Endothelial cell of umbilical vein (primary cell): ENCODE results near the gene GOLGA6L6. TPM values are rescaled to one million over a fixed set of nuclear protein-coding genes. Genes with fewer than 3 reads are reported as not detected.
"Not testable (repeated sequence)": the region's sequence is repeated elsewhere in the genome, so short reads cannot be mapped to it uniquely, and the experiment has no call there.

Experiments
- BruUV-seq: library from RNA; stranded (reverse); fragments of 400-500 nt; replicated peaks from 2 replicates; lab custom pipeline; 2021; lab: Mats Ljungman, UMichigan
- CTCF ChIA-PET: fragments of 300-600, 350-600 bp; sonication (Branson Sonifier 250); formaldehyde crosslinking; loops from one replicate; lab custom pipeline; 2021; ENCODE audit warnings: antibody characterized with exemption, inconsistent platforms; lab: Charles Lee
- POLR2A ChIA-PET: fragments of 300-600, 350-600 bp; sonication (Branson Sonifier 250); formaldehyde crosslinking; loops from one replicate; lab custom pipeline; 2021; ENCODE audit warnings: antibody characterized with exemption, inconsistent platforms; lab: Charles Lee
- DNase-seq: peaks from one replicate; pipeline ENCODE4 v3.0.0-alpha.2; 2011; ENCODE audit warnings: low read depth, low spot score
- FAIRE-seq: peaks from 2 replicates; lab custom pipeline; 2011; peaks lifted over from hg19 to GRCh38; lab: Jason Lieb, UNC
- H2AFZ ChIP-seq: 2 replicates; pipeline ENCODE4 v1.6.0; 2012; ENCODE audit warnings: low read depth, low read length, control low read depth, inconsistent platforms
- H3K27ac ChIP-seq: 2 replicates; pipeline ENCODE4 v1.5.1; 2011; ENCODE audit warnings: low read depth, mild to moderate bottlenecking, control low read depth, low read length, moderate library complexity; ENCODE audit not compliant: insufficient read depth
- H3K27me3 ChIP-seq, 2 experiments: 2 replicates each; pipeline versions ENCODE4 v1.6.0 to v1.6.1; 2011; ENCODE audit warnings: low read length in 2 of 2, mixed read lengths in 1 of 2; ENCODE audit not compliant: control insufficient read depth in 2 of 2, insufficient read depth in 2 of 2
- H3K36me3 ChIP-seq, 2 experiments: 2 replicates in 1 of 2; 3 replicates in 1 of 2; pipeline ENCODE4 v1.5.1; 2011; ENCODE audit warnings: low read length in 2 of 2, mild to moderate bottlenecking in 1 of 2, moderate library complexity in 1 of 2; ENCODE audit not compliant: control insufficient read depth in 2 of 2, insufficient read depth in 2 of 2; ENCODE audit errors: extremely low read depth in 1 of 2
- H3K4me1 ChIP-seq: 3 replicates; pipeline ENCODE4 v1.5.1; 2011; ENCODE audit warnings: mild to moderate bottlenecking, low read length; ENCODE audit not compliant: control insufficient read depth, insufficient read depth; ENCODE audit errors: extremely low read depth
- H3K4me2 ChIP-seq: 2 replicates; pipeline ENCODE4 v1.6.1; 2011; ENCODE audit warnings: low read length, control low read depth, mixed read lengths; ENCODE audit not compliant: insufficient read depth
- H3K4me3 ChIP-seq, 3 experiments: fragments of 200-600 bp in 1 of 3; sonication (generic), shearing (Covaris generic) in 1 of 3; replicated peaks in 1 of 3; 2 replicates each; pipeline ENCODE4 v1.5.1; 2011 to 2016; ENCODE audit warnings: control low read depth in 3 of 3, low read length in 3 of 3, mild to moderate bottlenecking in 2 of 3, inconsistent platforms in 1 of 3, low read depth in 1 of 3, moderate library complexity in 1 of 3; ENCODE audit not compliant: insufficient read depth in 1 of 3
- H3K79me2 ChIP-seq: 2 replicates; pipeline ENCODE4 v1.6.0; 2012; ENCODE audit warnings: low read length, inconsistent platforms; ENCODE audit not compliant: control insufficient read depth, insufficient read depth
- H3K9ac ChIP-seq: replicated peaks from 2 replicates; pipeline ENCODE3; 2011; ENCODE audit warnings: low read length, control low read depth; ENCODE audit not compliant: insufficient read depth; ENCODE audit errors: extremely low read depth
- H3K9me1 ChIP-seq: replicated peaks from 3 replicates; pipeline ENCODE4 v1.6.0; 2011; ENCODE audit warnings: mild to moderate bottlenecking, low read length; ENCODE audit not compliant: control insufficient read depth, insufficient read depth; ENCODE audit errors: extremely low read depth
- H3K9me3 ChIP-seq: replicated peaks from 2 replicates; pipeline ENCODE4 v1.5.1; 2012; ENCODE audit warnings: low read length, inconsistent platforms; ENCODE audit not compliant: control insufficient read depth, insufficient read depth
- H4K20me1 ChIP-seq: replicated peaks from 2 replicates; pipeline ENCODE3; 2011; ENCODE audit warnings: mild to moderate bottlenecking, low read length; ENCODE audit not compliant: control insufficient read depth, insufficient read depth; ENCODE audit errors: extremely low read depth
- dilution Hi-C: fragments of 300-500 bp; cut with MboI; formaldehyde crosslinking; loops from one replicate; pipeline ENCODE4 v1.15.0; 2019; ENCODE audit warnings: low sequenced_read_pairs; ENCODE audit not compliant: extremely low pct_ligation_motif_present
- intact Hi-C: fragments of 100-400 bp; cut with micrococcal nuclease; formaldehyde crosslinking; loops from one replicate; pipeline ENCODE4 v1.10.0; 2022
- polyA plus RNA-seq, 4 experiments: library from polyadenylated mRNA; depleted of rRNA in 3 of 4; stranded (reverse) in 3 of 4; unstranded in 1 of 4; fragments of >200 nt; gene quantifications; 2 replicates each; pipeline versions ENCODE4 v1.2.1 to v1.2.3, GENCODE V29; 2011 to 2012; ENCODE audit warnings: missing spikeins in 1 of 4
- total RNA-seq: library from RNA; stranded (reverse); gene quantifications from 2 replicates; pipeline ENCODE4 v1.2.3, GENCODE V29; 2021

Gene GOLGA6L6
- total and polyA plus RNA-seq, 2 donors (not counting 3 experiments of a cell fraction or from before 2014, with no cell fraction given): not detected

GRCh38 chr15:20582109-20582725, 40.6 kb upstream of the GOLGA6L6 start:
- DNase-seq, H3K4me1 ChIP-seq, dilution Hi-C loops, CTCF ChIA-PET, intact Hi-C loops, H2AFZ ChIP-seq, H3K9ac ChIP-seq, H3K27me3 ChIP-seq, H3K27ac ChIP-seq, POLR2A ChIA-PET, H3K36me3 ChIP-seq, H3K4me2 ChIP-seq, FAIRE-seq, H4K20me1 ChIP-seq, H3K4me3 ChIP-seq, H3K79me2 ChIP-seq, H3K9me3 ChIP-seq, BruUV-seq, H3K9me1 ChIP-seq: not testable (repeated sequence)

GRCh38 chr15:20581261-20582108, 39.9 kb upstream of the GOLGA6L6 start:
- H4K20me1 ChIP-seq, H3K4me2 ChIP-seq, H2AFZ ChIP-seq, H3K4me1 ChIP-seq, FAIRE-seq, H3K27ac ChIP-seq, POLR2A ChIA-PET, dilution Hi-C loops, intact Hi-C loops, H3K4me3 ChIP-seq, BruUV-seq, H3K9me1 ChIP-seq, H3K79me2 ChIP-seq, DNase-seq, H3K36me3 ChIP-seq, H3K9ac ChIP-seq, CTCF ChIA-PET, H3K27me3 ChIP-seq, H3K9me3 ChIP-seq: not testable (repeated sequence)

- DNase-seq, H3K9ac ChIP-seq, dilution Hi-C loops, H3K4me2 ChIP-seq, H3K9me3 ChIP-seq, CTCF ChIA-PET, H3K36me3 ChIP-seq, H3K27ac ChIP-seq, FAIRE-seq, BruUV-seq, H3K4me3 ChIP-seq, H3K79me2 ChIP-seq, POLR2A ChIA-PET, H3K9me1 ChIP-seq, H3K27me3 ChIP-seq, H4K20me1 ChIP-seq, intact Hi-C loops, H2AFZ ChIP-seq, H3K4me1 ChIP-seq: not testable (repeated sequence)
These were observed 38.1 kb upstream of the GOLGA6L6 start for GRCh38 chr15:20579662-20580061.

GRCh38 chr15:20551289-20551688, 9.7 kb upstream of the GOLGA6L6 start:
- DNase-seq, H3K4me2 ChIP-seq, H4K20me1 ChIP-seq, H3K9ac ChIP-seq, H2AFZ ChIP-seq, POLR2A ChIA-PET, H3K4me1 ChIP-seq, H3K9me1 ChIP-seq, H3K27me3 ChIP-seq, H3K4me3 ChIP-seq, H3K9me3 ChIP-seq, CTCF ChIA-PET, H3K36me3 ChIP-seq, BruUV-seq, FAIRE-seq, H3K79me2 ChIP-seq, intact Hi-C loops, H3K27ac ChIP-seq, dilution Hi-C loops: not testable (repeated sequence)
